Measurements from ENCODE around the gene PRKCA. TPM values are rescaled to one million over a fixed set of nuclear protein-coding genes. Genes with fewer than 3 reads are reported as not detected.

The PRKCA gene
- total and polyA plus RNA-seq, 9 of the 15 experiments (the other 6 are each of a cell fraction or from before 2014, with no cell fraction given) = 3.2 to 33.0 (median 17.8) TPM

DNA sequence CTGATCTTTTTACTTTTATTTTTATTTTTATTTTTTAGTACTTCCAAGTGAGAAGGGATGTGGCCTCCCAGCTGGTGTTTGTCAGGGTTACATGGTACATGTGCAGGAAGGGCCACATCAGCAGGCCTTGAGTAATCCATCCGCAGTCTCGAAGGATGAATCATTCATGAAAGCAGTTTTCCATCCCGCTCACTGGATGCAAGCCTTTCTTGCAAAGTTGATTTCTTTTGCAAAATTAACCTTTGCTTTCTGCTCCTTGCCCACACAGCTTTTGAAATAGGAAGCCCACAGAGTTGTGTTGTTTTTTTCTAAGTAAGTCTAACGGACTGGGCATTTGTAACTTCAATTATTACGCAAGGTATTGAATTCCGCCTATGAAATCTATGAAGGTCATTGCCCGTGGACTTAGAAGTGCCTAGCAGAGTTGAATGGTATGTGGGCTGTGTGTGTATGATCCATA, 157.4 kb downstream of the PRKCA start (continued):
- TF ChIP-seq, protein P1, sequence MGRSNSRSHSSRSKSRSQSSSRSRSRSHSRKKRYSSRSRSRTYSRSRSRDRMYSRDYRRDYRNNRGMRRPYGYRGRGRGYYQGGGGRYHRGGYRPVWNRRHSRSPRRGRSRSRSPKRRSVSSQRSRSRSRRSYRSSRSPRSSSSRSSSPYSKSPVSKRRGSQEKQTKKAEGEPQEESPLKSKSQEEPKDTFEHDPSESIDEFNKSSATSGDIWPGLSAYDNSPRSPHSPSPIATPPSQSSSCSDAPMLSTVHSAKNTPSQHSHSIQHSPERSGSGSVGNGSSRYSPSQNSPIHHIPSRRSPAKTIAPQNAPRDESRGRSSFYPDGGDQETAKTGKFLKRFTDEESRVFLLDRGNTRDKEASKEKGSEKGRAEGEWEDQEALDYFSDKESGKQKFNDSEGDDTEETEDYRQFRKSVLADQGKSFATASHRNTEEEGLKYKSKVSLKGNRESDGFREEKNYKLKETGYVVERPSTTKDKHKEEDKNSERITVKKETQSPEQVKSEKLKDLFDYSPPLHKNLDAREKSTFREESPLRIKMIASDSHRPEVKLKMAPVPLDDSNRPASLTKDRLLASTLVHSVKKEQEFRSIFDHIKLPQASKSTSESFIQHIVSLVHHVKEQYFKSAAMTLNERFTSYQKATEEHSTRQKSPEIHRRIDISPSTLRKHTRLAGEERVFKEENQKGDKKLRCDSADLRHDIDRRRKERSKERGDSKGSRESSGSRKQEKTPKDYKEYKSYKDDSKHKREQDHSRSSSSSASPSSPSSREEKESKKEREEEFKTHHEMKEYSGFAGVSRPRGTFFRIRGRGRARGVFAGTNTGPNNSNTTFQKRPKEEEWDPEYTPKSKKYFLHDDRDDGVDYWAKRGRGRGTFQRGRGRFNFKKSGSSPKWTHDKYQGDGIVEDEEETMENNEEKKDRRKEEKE (IDR thresholded peaks at IDR 0.05; ENCODE audit: borderline replicate concordance in 1 of 2, control insufficient read depth in 1 of 2, low read depth in 2 of 2, low read length in 1 of 2) = no peak
- TF ChIP-seq CEBPG (CRISPR knock-in tag; IDR thresholded peaks at IDR 0.05) (no peak), CEBPG (tag; conservative IDR thresholded peaks at IDR 0.05 in 1 of 2, IDR thresholded peaks at IDR 0.05 in 1 of 2) (0 out of 4 replicates have a peak, but pooled peaks of 1 of the 2 experiments have one; percentile 19), PCBP2 (IDR thresholded peaks at IDR 0.05; ENCODE audit: low read depth, low read length, poor library complexity, severe bottlenecking) (no peak), ERF (CRISPR knock-in tag; IDR thresholded peaks at IDR 0.05) (no peak)

DNA sequence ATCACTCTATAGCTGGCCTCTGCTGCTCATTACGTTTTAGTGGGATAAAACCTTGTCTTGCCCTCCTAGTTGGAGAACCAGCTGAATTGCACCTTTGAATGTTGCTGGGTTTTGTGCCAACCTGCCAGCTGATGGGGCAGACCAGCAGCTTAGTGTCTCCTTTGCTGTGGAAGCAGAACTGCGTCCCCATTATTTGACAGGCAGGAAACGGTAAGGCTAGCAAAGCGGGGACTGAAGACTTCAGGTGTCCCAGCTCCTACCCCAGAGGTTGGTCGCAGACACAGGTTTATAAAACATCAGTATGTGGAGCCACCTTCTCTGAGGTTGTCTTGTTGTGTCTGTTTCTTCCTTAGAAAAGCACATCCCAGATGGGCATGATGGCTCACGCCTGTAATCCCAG, 158.1 kb downstream of the PRKCA start:
- Histone ChIP-seq H3K4me1 (replicated peaks in 1 of 2; ENCODE audit: control insufficient read depth in 2 of 2, insufficient read depth in 2 of 2, low read length in 2 of 2) (peaks cover 0 to 15% of the 10 kb centered on the region in 2 experiments; a peak in 2 of 5 replicates), H2AFZ (ENCODE audit: low read depth, low read length) (no peak overlapping the region), H3K9me3 (replicated peaks; ENCODE audit: control insufficient read depth, insufficient read depth, low read depth, low read length) (no peaks in the 10 kb centered on the region), H3K9me1 (ENCODE audit: control insufficient read depth, insufficient read depth, low read length) (no peaks in the 10 kb centered on the region), H3K27ac (ENCODE audit: extremely low read depth, low read depth, low read length) (no peak overlapping the region), H4K20me1 (replicated peaks; ENCODE audit: control insufficient read depth, insufficient read depth, low read length) (no peaks in the 10 kb centered on the region), H3K27me3 (ENCODE audit: control insufficient read depth in 2 of 2, insufficient read depth in 2 of 2, low read length in 2 of 2) (no peaks in the 10 kb centered on the region), H3K9ac (ENCODE audit: insufficient read depth in 1 of 2, low read depth in 2 of 2, low read length in 2 of 2) (no peak overlapping the region), H3K79me2 (ENCODE audit: control insufficient read depth, insufficient read depth, low read length) (0 out of 3 replicates have a peak, but pooled peaks cover 2% of the 10 kb centered on the region), H3K4me3 (no peak overlapping the region), H3K36me3 (ENCODE audit: control insufficient read depth, insufficient read depth, low read length) (no peaks in the 10 kb centered on the region), H3K4me2 (ENCODE audit: insufficient read depth, low read length) (no peak overlapping the region)
- no peak for DNase-seq (ENCODE audit: extremely low read depth in 1 of 4, low spot score in 3 of 4)
- no peak for FAIRE-seq
- POLR2A ChIA-PET = no interaction called here
- WGBS (ENCODE audit: insufficient coverage, low coverage, missing lambda C conversion rate) = 90% methylated on average over 5 of the region's 6 CpGs
- TF ChIP-seq ARHGAP35 (IDR thresholded peaks at IDR 0.05; ENCODE audit: partially characterized antibody) (no peak), SMARCA5 (IDR thresholded peaks at IDR 0.05) (no peak), ZNF583 (CRISPR knock-in tag; IDR thresholded peaks at IDR 0.05) (no peak), LCOR (CRISPR knock-in tag; IDR thresholded peaks at IDR 0.05) (no peak), SMARCE1 (IDR thresholded peaks at IDR 0.05) (no peak), TBL1XR1 (IDR thresholded peaks at IDR 0.05; ENCODE audit: low read length in 2 of 2) (no peak), L3MBTL2 (IDR thresholded peaks at IDR 0.05) (no peak), ZC3H11A (IDR thresholded peaks at IDR 0.05; ENCODE audit: low read depth, low read length) (no peak)
- TF ChIP-seq, protein P2, sequence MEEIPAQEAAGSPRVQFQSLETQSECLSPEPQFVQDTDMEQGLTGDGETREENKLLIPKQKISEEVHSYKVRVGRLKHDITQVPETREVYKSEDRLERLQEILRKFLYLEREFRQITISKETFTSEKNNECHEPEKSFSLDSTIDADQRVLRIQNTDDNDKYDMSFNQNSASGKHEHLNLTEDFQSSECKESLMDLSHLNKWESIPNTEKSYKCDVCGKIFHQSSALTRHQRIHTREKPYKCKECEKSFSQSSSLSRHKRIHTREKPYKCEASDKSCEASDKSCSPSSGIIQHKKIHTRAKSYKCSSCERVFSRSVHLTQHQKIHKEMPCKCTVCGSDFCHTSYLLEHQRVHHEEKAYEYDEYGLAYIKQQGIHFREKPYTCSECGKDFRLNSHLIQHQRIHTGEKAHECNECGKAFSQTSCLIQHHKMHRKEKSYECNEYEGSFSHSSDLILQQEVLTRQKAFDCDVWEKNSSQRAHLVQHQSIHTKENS (CRISPR knock-in tag; IDR thresholded peaks at IDR 0.05) = no peak
- intact Hi-C loops (cut with micrococcal nuclease) = no loop called here
- no TSS peak for BruUV-seq (replicated peaks)
- CTCF ChIA-PET (ENCODE audit: low intra/inter-chr PET ratio) = no interaction called here
- no peak for ATAC-seq
- in situ Hi-C loops (cut with MboI) = no loop called here

Data from K562 (cell line).